ENCODE measurements around the gene BICC1. TPM values are rescaled to one million over a fixed set of nuclear protein-coding genes. Genes with fewer than 3 reads are reported as not detected.
"Not testable (repeated sequence)": the region's sequence is repeated elsewhere in the genome, so short reads cannot be mapped to it uniquely, and the experiment has no call there.

The BICC1 gene
- total RNA-seq, 1 experiment from 2014 or later, result 0.67 TPM

DNA sequence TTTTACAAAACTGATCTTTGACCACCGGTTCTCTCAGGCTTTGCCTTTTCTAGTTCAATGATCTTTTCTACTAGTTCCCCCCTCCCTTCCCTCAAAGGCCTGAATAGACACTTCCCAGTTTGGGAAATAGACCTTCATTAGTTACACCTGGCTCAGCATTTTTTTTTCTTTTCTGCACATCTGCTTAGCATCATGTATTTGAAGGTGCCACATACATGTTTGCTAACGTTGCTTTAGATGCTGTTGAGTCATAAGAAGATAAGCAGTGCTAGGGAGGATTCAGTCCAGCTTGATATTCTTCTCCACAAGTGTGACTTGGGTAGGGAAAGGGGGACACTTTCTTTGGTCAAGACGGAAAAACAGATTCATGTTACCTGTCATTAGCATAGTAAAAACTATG lies 78.3 kb downstream of the BICC1 start:
- ChIA-PET CTCF (no interaction called here), POLR2A (no interaction called here)
- intact Hi-C loops (cut with micrococcal nuclease; ENCODE audit: unreplicated experiment) (no loop called here), in situ Hi-C loops (cut with HindIII; ENCODE audit: low pct_unique_long_range_greater_than_20kb, low sequenced_read_pairs) (no loop called here)
- H3K27ac ChIP-seq (ENCODE audit: low read length), result no peak overlapping the region
- TF ChIP-seq CTCF (IDR thresholded peaks at IDR 0.05) (no peak), SIN3A (IDR thresholded peaks at IDR 0.05; ENCODE audit: borderline replicate concordance, insufficient read depth, low read depth, low read length) (no peak), TCF7L2 (IDR thresholded peaks at IDR 0.05; ENCODE audit: low read depth, low read length) (no peak), POLR2AphosphoS5 (IDR thresholded peaks at IDR 0.05; ENCODE audit: low read depth, low read length) (no peak)
- TF ChIP-seq, protein P1, sequence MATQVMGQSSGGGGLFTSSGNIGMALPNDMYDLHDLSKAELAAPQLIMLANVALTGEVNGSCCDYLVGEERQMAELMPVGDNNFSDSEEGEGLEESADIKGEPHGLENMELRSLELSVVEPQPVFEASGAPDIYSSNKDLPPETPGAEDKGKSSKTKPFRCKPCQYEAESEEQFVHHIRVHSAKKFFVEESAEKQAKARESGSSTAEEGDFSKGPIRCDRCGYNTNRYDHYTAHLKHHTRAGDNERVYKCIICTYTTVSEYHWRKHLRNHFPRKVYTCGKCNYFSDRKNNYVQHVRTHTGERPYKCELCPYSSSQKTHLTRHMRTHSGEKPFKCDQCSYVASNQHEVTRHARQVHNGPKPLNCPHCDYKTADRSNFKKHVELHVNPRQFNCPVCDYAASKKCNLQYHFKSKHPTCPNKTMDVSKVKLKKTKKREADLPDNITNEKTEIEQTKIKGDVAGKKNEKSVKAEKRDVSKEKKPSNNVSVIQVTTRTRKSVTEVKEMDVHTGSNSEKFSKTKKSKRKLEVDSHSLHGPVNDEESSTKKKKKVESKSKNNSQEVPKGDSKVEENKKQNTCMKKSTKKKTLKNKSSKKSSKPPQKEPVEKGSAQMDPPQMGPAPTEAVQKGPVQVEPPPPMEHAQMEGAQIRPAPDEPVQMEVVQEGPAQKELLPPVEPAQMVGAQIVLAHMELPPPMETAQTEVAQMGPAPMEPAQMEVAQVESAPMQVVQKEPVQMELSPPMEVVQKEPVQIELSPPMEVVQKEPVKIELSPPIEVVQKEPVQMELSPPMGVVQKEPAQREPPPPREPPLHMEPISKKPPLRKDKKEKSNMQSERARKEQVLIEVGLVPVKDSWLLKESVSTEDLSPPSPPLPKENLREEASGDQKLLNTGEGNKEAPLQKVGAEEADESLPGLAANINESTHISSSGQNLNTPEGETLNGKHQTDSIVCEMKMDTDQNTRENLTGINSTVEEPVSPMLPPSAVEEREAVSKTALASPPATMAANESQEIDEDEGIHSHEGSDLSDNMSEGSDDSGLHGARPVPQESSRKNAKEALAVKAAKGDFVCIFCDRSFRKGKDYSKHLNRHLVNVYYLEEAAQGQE (IDR thresholded peaks at IDR 0.05; ENCODE audit: insufficient read depth in 1 of 2, low read depth in 2 of 2, low read length in 1 of 2), result no peak
- H3K27me3 ChIP-seq (ENCODE audit: control insufficient read depth, insufficient read depth, low read length), result no peaks in the 10 kb centered on the region
- H3K4me1 ChIP-seq (ENCODE audit: control insufficient read depth, insufficient read depth, low read length), result no peaks in the 10 kb centered on the region
- ATAC-seq (no peak), DNase-seq (ENCODE audit: low read depth, low spot score) (no peak)
- H3K9me3 ChIP-seq (ENCODE audit: control insufficient read depth, insufficient read depth, low read depth, low read length), result no peaks in the 10 kb centered on the region
- no peaks in the 10 kb centered on the region for H3K36me3 ChIP-seq (ENCODE audit: control insufficient read depth, insufficient read depth, low read length)
- H3K4me3 ChIP-seq (ENCODE audit: low read depth in 2 of 2, low read length in 2 of 2), result no peak overlapping the region
- BruUV-seq (replicated peaks), result no TSS peak

- Histone ChIP-seq H3K27me3 (ENCODE audit: control insufficient read depth, insufficient read depth, low read length) (no peaks in the 10 kb centered on the region), H3K9me3 (ENCODE audit: control insufficient read depth, insufficient read depth, low read depth, low read length) (no peaks in the 10 kb centered on the region), H3K36me3 (ENCODE audit: control insufficient read depth, insufficient read depth, low read length) (no peaks in the 10 kb centered on the region), H3K4me1 (ENCODE audit: control insufficient read depth, insufficient read depth, low read length) (no peaks in the 10 kb centered on the region), H3K4me3 (ENCODE audit: low read depth in 2 of 2, low read length in 2 of 2) (no peak overlapping the region), H3K27ac (ENCODE audit: low read length) (no peak overlapping the region)
- in situ Hi-C loops (cut with HindIII; ENCODE audit: low pct_unique_long_range_greater_than_20kb, low sequenced_read_pairs), result no loop called here
- CTCF ChIA-PET, result no interaction called here
- POLR2A ChIA-PET, result no interaction called here
- TF ChIP-seq, protein P1 (IDR thresholded peaks at IDR 0.05; ENCODE audit: insufficient read depth in 1 of 2, low read depth in 2 of 2, low read length in 1 of 2), result no peak
- no peak for TF ChIP-seq SIN3A (IDR thresholded peaks at IDR 0.05; ENCODE audit: borderline replicate concordance, insufficient read depth, low read depth, low read length)
- no peak for TF ChIP-seq TCF7L2 (IDR thresholded peaks at IDR 0.05; ENCODE audit: low read depth, low read length)
- no peak for TF ChIP-seq POLR2AphosphoS5 (IDR thresholded peaks at IDR 0.05; ENCODE audit: low read depth, low read length)
- no peak for TF ChIP-seq CTCF (IDR thresholded peaks at IDR 0.05)
- BruUV-seq (replicated peaks), result no TSS peak
- ATAC-seq (no peak), DNase-seq (ENCODE audit: low read depth, low spot score) (no peak)
- intact Hi-C loops (cut with micrococcal nuclease; ENCODE audit: unreplicated experiment), result no loop called here
Observed at GRCh38 chr10:58593008-58593407, 80.3 kb downstream of the BICC1 start.

DNA sequence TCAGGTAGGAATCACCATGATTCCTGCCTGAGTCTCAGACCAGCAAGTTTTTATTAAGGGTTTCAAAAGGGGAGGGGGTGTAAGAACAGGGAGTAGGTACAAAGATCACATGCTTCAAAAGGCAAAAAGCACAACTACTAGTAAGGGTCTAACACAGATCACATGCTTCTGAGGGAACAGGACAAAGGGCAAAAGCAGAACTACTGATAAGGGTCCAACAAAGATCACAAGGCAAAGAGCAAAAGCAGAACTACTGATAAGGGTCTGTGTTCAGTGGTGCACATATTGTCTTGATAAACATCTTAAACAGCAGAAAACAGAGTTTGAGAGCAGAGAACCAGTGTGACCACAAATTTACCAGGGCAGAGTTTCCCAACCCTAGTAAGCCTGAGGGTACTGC lies 84.5 kb downstream of the BICC1 start:
- H3K4me1 ChIP-seq (ENCODE audit: control insufficient read depth, insufficient read depth, low read length); in situ Hi-C loops (cut with HindIII; ENCODE audit: low pct_unique_long_range_greater_than_20kb, low sequenced_read_pairs); H3K9me3 ChIP-seq (ENCODE audit: control insufficient read depth, insufficient read depth, low read depth, low read length); H3K36me3 ChIP-seq (ENCODE audit: control insufficient read depth, insufficient read depth, low read length); intact Hi-C loops (cut with micrococcal nuclease; ENCODE audit: unreplicated experiment); BruUV-seq (replicated peaks); H3K27ac ChIP-seq (ENCODE audit: low read length); POLR2A ChIA-PET; ATAC-seq; DNase-seq (ENCODE audit: low read depth, low spot score); H3K27me3 ChIP-seq (ENCODE audit: control insufficient read depth, insufficient read depth, low read length); CTCF ChIA-PET; H3K4me3 ChIP-seq (ENCODE audit: low read depth in 2 of 2, low read length in 2 of 2): not testable (repeated sequence)
